HEK293 (cell line): Measurements from ENCODE around the gene HDHD2.

Experiments used
- HOXA7 ChIP-seq: sonication (generic); formaldehyde crosslinking; IDR thresholded peaks from 2 replicates; pipeline ENCODE4 v1.8.1; 2022; ENCODE audit warnings: missing genetic modification reagents, borderline replicate concordance
- KLF8 ChIP-seq: fragments of 450-650 bp; formaldehyde crosslinking; IDR thresholded peaks from 2 replicates; pipeline ENCODE4 v1.5.1; 2016; ENCODE audit warnings: missing biosample characterization, missing genetic modification characterization
- KLF9 ChIP-seq: fragments of 450-650 bp; formaldehyde crosslinking; IDR thresholded peaks from 2 replicates; pipeline ENCODE4 v1.5.1; 2016; ENCODE audit warnings: missing biosample characterization, missing genetic modification characterization, low read depth
- MEIS1 ChIP-seq: sonication (generic); formaldehyde crosslinking; IDR thresholded peaks from 2 replicates; pipeline ENCODE4 v1.8.1; 2022; ENCODE audit warnings: missing genetic modification reagents, mild to moderate bottlenecking, borderline replicate concordance
- SP2 ChIP-seq: fragments of 450-650 bp; formaldehyde crosslinking; IDR thresholded peaks from 2 replicates; pipeline ENCODE4 v1.5.1; 2016; ENCODE audit warnings: missing biosample characterization, missing genetic modification characterization
- SP3 ChIP-seq: fragments of 450-650 bp; formaldehyde crosslinking; IDR thresholded peaks from 2 replicates; pipeline ENCODE4 v1.5.1; 2016; ENCODE audit warnings: missing biosample characterization, missing genetic modification characterization
- ZBTB17 ChIP-seq: fragments of 450-650 bp; formaldehyde crosslinking; IDR thresholded peaks from 2 replicates; pipeline ENCODE4 v1.5.1; 2016; ENCODE audit warnings: missing biosample characterization, missing genetic modification characterization
- ZBTB7A ChIP-seq: fragments of 450-650 bp; formaldehyde crosslinking; IDR thresholded peaks from 2 replicates; pipeline ENCODE4 v1.5.1; 2016; ENCODE audit warnings: low read depth, missing biosample characterization, missing genetic modification characterization
- ZEB2 ChIP-seq: fragments of 450-650 bp; formaldehyde crosslinking; IDR thresholded peaks from 2 replicates; pipeline ENCODE4 v1.5.1; 2016; ENCODE audit warnings: missing biosample characterization, missing genetic modification characterization
- ZFP69B ChIP-seq: fragments of 450-650 bp; formaldehyde crosslinking; IDR thresholded peaks from 2 replicates; pipeline ENCODE4 v1.5.1; 2016; ENCODE audit warnings: missing biosample characterization, missing genetic modification characterization
- ZNF311 ChIP-seq: fragments of 450-650 bp; formaldehyde crosslinking; IDR thresholded peaks from 2 replicates; pipeline ENCODE4 v1.5.1; 2017; ENCODE audit warnings: missing biosample characterization, missing genetic modification characterization, borderline replicate concordance
- ZNF324 ChIP-seq: fragments of 450-650 bp; formaldehyde crosslinking; IDR thresholded peaks from 2 replicates; pipeline ENCODE4 v1.5.1; 2016; ENCODE audit warnings: missing biosample characterization, missing genetic modification characterization
- ZNF350 ChIP-seq: fragments of 450-650 bp; formaldehyde crosslinking; IDR thresholded peaks from 2 replicates; pipeline ENCODE4 v1.5.0; 2017; ENCODE audit warnings: missing biosample characterization, mild to moderate bottlenecking, missing genetic modification characterization
- ZNF354C ChIP-seq: fragments of 450-650 bp; formaldehyde crosslinking; IDR thresholded peaks from 2 replicates; pipeline ENCODE4 v1.5.1; 2016; ENCODE audit warnings: missing biosample characterization, missing genetic modification characterization, low read depth, borderline replicate concordance
- ZNF391 ChIP-seq: fragments of 450-650 bp; formaldehyde crosslinking; IDR thresholded peaks from 2 replicates; pipeline ENCODE4 v1.5.1; 2016; ENCODE audit warnings: low read depth, missing biosample characterization, missing genetic modification characterization, borderline replicate concordance
- ZNF394 ChIP-seq: fragments of 450-650 bp; formaldehyde crosslinking; IDR thresholded peaks from 2 replicates; pipeline ENCODE4 v1.5.1; 2016; ENCODE audit warnings: missing biosample characterization, missing genetic modification characterization, mild to moderate bottlenecking, moderate library complexity, borderline replicate concordance
- ZNF426 ChIP-seq: fragments of 450-650 bp; formaldehyde crosslinking; IDR thresholded peaks from 2 replicates; pipeline ENCODE4 v1.5.1; 2017; ENCODE audit warnings: missing biosample characterization, missing genetic modification characterization, mild to moderate bottlenecking, inconsistent platforms, moderate library complexity
- ZNF530 ChIP-seq: fragments of 450-650 bp; formaldehyde crosslinking; IDR thresholded peaks from 2 replicates; pipeline ENCODE4 v1.5.1; 2016; ENCODE audit warnings: low read depth, missing biosample characterization, missing genetic modification characterization
- ZNF544 ChIP-seq: fragments of 450-650 bp; formaldehyde crosslinking; IDR thresholded peaks from 2 replicates; pipeline ENCODE4 v1.5.0; 2017; ENCODE audit warnings: missing biosample characterization, missing genetic modification characterization
- ZNF560 ChIP-seq: fragments of 450-650 bp; formaldehyde crosslinking; IDR thresholded peaks from 2 replicates; pipeline ENCODE4 v1.5.1; 2017; ENCODE audit warnings: missing biosample characterization, missing genetic modification characterization, borderline replicate concordance
- ZNF600 ChIP-seq: fragments of 450-650 bp; formaldehyde crosslinking; IDR thresholded peaks from 2 replicates; pipeline ENCODE4 v1.5.1; 2016; ENCODE audit warnings: missing biosample characterization, missing genetic modification characterization
- ZNF629 ChIP-seq: fragments of 450-650 bp; formaldehyde crosslinking; IDR thresholded peaks from 2 replicates; pipeline ENCODE4 v1.5.1; 2017; ENCODE audit warnings: missing biosample characterization, missing genetic modification characterization
- ZNF664 ChIP-seq: fragments of 450-650 bp; formaldehyde crosslinking; IDR thresholded peaks from 2 replicates; pipeline ENCODE4 v1.5.1; 2016; ENCODE audit warnings: missing biosample characterization, missing genetic modification characterization
- ZNF76 ChIP-seq: fragments of 450-650 bp; formaldehyde crosslinking; IDR thresholded peaks from 2 replicates; pipeline ENCODE4; 2016; ENCODE audit warnings: low read depth, missing biosample characterization, missing genetic modification characterization, borderline replicate concordance
- ZNF768 ChIP-seq: fragments of 450-650 bp; formaldehyde crosslinking; IDR thresholded peaks from 2 replicates; pipeline ENCODE4 v1.5.1; 2018; ENCODE audit warnings: missing biosample characterization, mild to moderate bottlenecking, missing genetic modification characterization
- ZNF777 ChIP-seq: fragments of 450-650 bp; formaldehyde crosslinking; IDR thresholded peaks from 2 replicates; pipeline ENCODE4 v1.5.1; 2017; ENCODE audit warnings: missing biosample characterization, missing genetic modification characterization, borderline replicate concordance
- ZNF830 ChIP-seq: fragments of 450-650 bp; IDR thresholded peaks from 2 replicates; pipeline ENCODE4 v1.5.0; 2018; ENCODE audit warnings: missing biosample characterization, missing genetic modification characterization, low read depth, mild to moderate bottlenecking, moderate library complexity
- ZSCAN30 ChIP-seq: fragments of 450-650 bp; IDR thresholded peaks from 2 replicates; pipeline ENCODE4 v1.5.1; 2018; ENCODE audit warnings: missing biosample characterization, mild to moderate bottlenecking, missing genetic modification characterization, moderate library complexity
- TF ChIP-seq, protein P1 (sequence below): fragments of 450-650 bp; formaldehyde crosslinking; IDR thresholded peaks from 2 replicates; pipeline ENCODE4 v1.5.1; 2016; ENCODE audit warnings: missing biosample characterization, missing genetic modification characterization
- TF ChIP-seq, protein P2 (sequence below): sonication (generic); formaldehyde crosslinking; IDR thresholded peaks from 2 replicates; pipeline ENCODE4 v1.8.1; 2022; ENCODE audit warnings: mild to moderate bottlenecking, moderate library complexity, missing genetic modification reagents
- TF ChIP-seq, protein P3 (sequence below): fragments of 450-650 bp; formaldehyde crosslinking; IDR thresholded peaks from 2 replicates; pipeline ENCODE4 v1.5.1; 2017; ENCODE audit warnings: missing biosample characterization, missing genetic modification characterization
- TF ChIP-seq, protein P4 (sequence below): fragments of 450-650 bp; formaldehyde crosslinking; IDR thresholded peaks from 2 replicates; pipeline ENCODE4 v1.5.1; 2017; ENCODE audit warnings: missing biosample characterization, missing genetic modification characterization
- TF ChIP-seq, protein P5 (sequence below): fragments of 450-650 bp; formaldehyde crosslinking; IDR thresholded peaks from 2 replicates; pipeline ENCODE4 v1.5.1; 2016; ENCODE audit warnings: missing biosample characterization, missing genetic modification characterization

HDHD2 gene

DNA sequence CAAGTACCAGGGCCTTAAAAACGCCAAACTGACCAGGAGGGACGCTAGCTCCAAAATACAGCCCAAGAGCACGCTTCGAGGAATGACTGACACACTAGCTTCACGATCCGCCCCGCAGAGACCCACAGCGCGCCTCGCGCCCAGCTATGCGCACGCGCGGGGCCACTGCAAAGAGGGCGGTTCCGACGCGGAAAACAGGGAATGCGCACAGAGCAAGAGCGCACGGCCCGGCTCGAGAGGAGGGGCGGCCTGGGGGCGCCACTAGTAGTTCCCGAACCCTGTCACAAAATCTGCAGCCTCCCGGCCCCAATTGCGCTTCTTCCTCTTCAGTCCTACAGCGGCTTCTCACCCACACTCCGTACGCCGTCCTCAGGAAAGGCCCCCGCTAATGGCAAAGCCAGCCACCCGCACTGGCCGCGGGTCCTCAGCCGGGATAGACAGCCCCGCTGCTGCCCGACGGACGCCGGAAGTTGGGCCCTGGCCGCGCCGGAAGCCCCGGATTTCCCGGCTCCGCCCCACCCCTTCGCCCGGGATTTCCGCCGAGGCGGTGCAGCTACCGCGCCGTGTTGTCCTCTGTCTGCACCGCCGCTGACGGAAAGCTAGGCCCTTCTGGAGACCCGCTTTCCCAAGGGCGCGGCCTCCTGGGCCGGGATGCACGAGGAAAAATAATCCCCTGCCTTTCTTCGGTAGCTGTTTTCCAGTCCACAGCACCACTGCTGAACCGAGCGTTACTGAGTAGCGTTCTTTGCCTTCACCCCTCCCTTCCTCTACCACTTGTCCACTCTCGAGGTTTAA, at the start of gene HDHD2 (continued):
- TF ChIP-seq, protein P1, sequence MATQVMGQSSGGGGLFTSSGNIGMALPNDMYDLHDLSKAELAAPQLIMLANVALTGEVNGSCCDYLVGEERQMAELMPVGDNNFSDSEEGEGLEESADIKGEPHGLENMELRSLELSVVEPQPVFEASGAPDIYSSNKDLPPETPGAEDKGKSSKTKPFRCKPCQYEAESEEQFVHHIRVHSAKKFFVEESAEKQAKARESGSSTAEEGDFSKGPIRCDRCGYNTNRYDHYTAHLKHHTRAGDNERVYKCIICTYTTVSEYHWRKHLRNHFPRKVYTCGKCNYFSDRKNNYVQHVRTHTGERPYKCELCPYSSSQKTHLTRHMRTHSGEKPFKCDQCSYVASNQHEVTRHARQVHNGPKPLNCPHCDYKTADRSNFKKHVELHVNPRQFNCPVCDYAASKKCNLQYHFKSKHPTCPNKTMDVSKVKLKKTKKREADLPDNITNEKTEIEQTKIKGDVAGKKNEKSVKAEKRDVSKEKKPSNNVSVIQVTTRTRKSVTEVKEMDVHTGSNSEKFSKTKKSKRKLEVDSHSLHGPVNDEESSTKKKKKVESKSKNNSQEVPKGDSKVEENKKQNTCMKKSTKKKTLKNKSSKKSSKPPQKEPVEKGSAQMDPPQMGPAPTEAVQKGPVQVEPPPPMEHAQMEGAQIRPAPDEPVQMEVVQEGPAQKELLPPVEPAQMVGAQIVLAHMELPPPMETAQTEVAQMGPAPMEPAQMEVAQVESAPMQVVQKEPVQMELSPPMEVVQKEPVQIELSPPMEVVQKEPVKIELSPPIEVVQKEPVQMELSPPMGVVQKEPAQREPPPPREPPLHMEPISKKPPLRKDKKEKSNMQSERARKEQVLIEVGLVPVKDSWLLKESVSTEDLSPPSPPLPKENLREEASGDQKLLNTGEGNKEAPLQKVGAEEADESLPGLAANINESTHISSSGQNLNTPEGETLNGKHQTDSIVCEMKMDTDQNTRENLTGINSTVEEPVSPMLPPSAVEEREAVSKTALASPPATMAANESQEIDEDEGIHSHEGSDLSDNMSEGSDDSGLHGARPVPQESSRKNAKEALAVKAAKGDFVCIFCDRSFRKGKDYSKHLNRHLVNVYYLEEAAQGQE: no peak
- TF ChIP-seq ZNF530 (tag by site-specific recombination): no peak
- TF ChIP-seq MEIS1 (CRISPR knock-in tag): no peak
- TF ChIP-seq ZNF324 (tag by site-specific recombination): peak; percentile 61; the same call in 1 of the 2 replicates
- TF ChIP-seq SP2 (tag by site-specific recombination): peak; percentile 84
- 0 out of 2 replicates have a peak, but pooled peaks have one; percentile 18 for TF ChIP-seq ZNF394 (tag by site-specific recombination)
- TF ChIP-seq ZNF560 (tag by site-specific recombination): no peak
- peak; percentile 53 for TF ChIP-seq ZNF629
- TF ChIP-seq, protein P2, sequence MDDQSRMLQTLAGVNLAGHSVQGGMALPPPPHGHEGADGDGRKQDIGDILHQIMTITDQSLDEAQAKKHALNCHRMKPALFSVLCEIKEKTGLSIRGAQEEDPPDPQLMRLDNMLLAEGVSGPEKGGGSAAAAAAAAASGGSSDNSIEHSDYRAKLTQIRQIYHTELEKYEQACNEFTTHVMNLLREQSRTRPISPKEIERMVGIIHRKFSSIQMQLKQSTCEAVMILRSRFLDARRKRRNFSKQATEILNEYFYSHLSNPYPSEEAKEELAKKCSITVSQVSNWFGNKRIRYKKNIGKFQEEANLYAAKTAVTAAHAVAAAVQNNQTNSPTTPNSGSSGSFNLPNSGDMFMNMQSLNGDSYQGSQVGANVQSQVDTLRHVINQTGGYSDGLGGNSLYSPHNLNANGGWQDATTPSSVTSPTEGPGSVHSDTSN (CRISPR knock-in tag): no peak
- 0 out of 2 replicates have a peak, but pooled peaks have one; percentile 72 for TF ChIP-seq ZBTB7A
- TF ChIP-seq KLF9 (tag by site-specific recombination): peak; percentile 50; the same call in 1 of the 2 replicates
- no peak for TF ChIP-seq ZNF544 (tag by site-specific recombination)
- 0 out of 2 replicates have a peak, but pooled peaks have one; percentile 51 for TF ChIP-seq ZNF76 (tag by site-specific recombination)
- TF ChIP-seq ZSCAN30: peak; percentile 62; the same call in 1 of the 2 replicates
- peak; percentile 46; the same call in 1 of the 2 replicates for TF ChIP-seq ZNF391
- TF ChIP-seq ZNF354C (tag by site-specific recombination): no peak
- peak; percentile 84 for TF ChIP-seq ZEB2
- TF ChIP-seq ZNF350: no peak
- TF ChIP-seq ZNF664: no peak
- no peak for TF ChIP-seq ZFP69B (tag by site-specific recombination)
- peak; percentile 71; the same call in 1 of the 2 replicates for TF ChIP-seq ZNF777
- TF ChIP-seq ZNF311 (tag by site-specific recombination): no peak
- no peak for TF ChIP-seq ZNF830
- TF ChIP-seq, protein P3, sequence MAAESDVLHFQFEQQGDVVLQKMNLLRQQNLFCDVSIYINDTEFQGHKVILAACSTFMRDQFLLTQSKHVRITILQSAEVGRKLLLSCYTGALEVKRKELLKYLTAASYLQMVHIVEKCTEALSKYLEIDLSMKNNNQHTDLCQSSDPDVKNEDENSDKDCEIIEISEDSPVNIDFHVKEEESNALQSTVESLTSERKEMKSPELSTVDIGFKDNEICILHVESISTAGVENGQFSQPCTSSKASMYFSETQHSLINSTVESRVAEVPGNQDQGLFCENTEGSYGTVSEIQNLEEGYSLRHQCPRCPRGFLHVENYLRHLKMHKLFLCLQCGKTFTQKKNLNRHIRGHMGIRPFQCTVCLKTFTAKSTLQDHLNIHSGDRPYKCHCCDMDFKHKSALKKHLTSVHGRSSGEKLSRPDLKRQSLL (tag by site-specific recombination): no peak
- TF ChIP-seq ZNF426 (tag by site-specific recombination): no peak
- no peak for TF ChIP-seq HOXA7 (CRISPR knock-in tag)
- TF ChIP-seq SP3 (tag by site-specific recombination): peak; percentile 78
- TF ChIP-seq KLF8 (tag by site-specific recombination): peak; percentile 57; the same call in 1 of the 2 replicates
- TF ChIP-seq, protein P4, sequence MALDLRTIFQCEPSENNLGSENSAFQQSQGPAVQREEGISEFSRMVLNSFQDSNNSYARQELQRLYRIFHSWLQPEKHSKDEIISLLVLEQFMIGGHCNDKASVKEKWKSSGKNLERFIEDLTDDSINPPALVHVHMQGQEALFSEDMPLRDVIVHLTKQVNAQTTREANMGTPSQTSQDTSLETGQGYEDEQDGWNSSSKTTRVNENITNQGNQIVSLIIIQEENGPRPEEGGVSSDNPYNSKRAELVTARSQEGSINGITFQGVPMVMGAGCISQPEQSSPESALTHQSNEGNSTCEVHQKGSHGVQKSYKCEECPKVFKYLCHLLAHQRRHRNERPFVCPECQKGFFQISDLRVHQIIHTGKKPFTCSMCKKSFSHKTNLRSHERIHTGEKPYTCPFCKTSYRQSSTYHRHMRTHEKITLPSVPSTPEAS (tag by site-specific recombination): 0 out of 2 replicates have a peak, but pooled peaks have one; percentile 12
- TF ChIP-seq ZNF768 (tag by site-specific recombination): no peak
- TF ChIP-seq ZNF600 (tag by site-specific recombination): peak; percentile 59; the same call in 1 of the 2 replicates
- TF ChIP-seq, protein P5, sequence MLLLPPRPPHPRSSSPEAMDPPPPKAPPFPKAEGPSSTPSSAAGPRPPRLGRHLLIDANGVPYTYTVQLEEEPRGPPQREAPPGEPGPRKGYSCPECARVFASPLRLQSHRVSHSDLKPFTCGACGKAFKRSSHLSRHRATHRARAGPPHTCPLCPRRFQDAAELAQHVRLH (tag by site-specific recombination): 0 out of 2 replicates have a peak, but pooled peaks have one; percentile 65
- peak; percentile 33; the same call in 1 of the 2 replicates for TF ChIP-seq ZBTB17 (tag by site-specific recombination)
